Activated CD8-positive, alpha-beta T cell treated with anti-CD3 and anti-CD28 coated beads for 36 hours (primary cell): ENCODE measurements around the gene ESYT2. TPM values are rescaled to one million over a fixed set of nuclear protein-coding genes. Genes with fewer than 3 reads are reported as not detected.

Experiments used
- ATAC-seq: fragments of 200-7000 bp; cut with Tn5 transposase; one replicate; pipeline ENCODE4 v1.10.0; 2021; ENCODE audit warnings: mild to moderate bottlenecking, moderate library complexity
- CTCF ChIA-PET: fragments of 350-600 bp; sonication (Branson Sonifier 250); formaldehyde crosslinking; loops from one replicate; lab custom pipeline; 2021; ENCODE audit warnings: antibody characterized with exemption; lab: Charles Lee
- POLR2A ChIA-PET: fragments of 350-600 bp; sonication (Branson Sonifier 250); formaldehyde crosslinking; loops from one replicate; lab custom pipeline; 2021; ENCODE audit warnings: antibody characterized with exemption; lab: Charles Lee
- DNase-seq: peaks from one replicate; pipeline ENCODE4 v3.0.0-alpha.2; 2020
- H3K27ac Mint-ChIP-seq: one replicate; pipeline ENCODE4 v1.8.0; 2021; ENCODE audit warnings: mild to moderate bottlenecking, mixed read lengths
- H3K27me3 Mint-ChIP-seq: one replicate; pipeline ENCODE4 v1.8.0; 2021; ENCODE audit warnings: mixed read lengths
- H3K36me3 Mint-ChIP-seq: one replicate; pipeline ENCODE4 v1.8.0; 2021; ENCODE audit warnings: low read depth, mixed read lengths
- H3K4me1 Mint-ChIP-seq: one replicate; pipeline ENCODE4 v1.8.0; 2021; ENCODE audit warnings: low read depth, mixed read lengths
- H3K4me3 Mint-ChIP-seq: one replicate; pipeline ENCODE4 v1.8.0; 2021; ENCODE audit warnings: mild to moderate bottlenecking, moderate library complexity, mixed read lengths
- H3K9me3 Mint-ChIP-seq: one replicate; pipeline ENCODE4 v1.8.0; 2021; ENCODE audit warnings: mixed read lengths
- CTCF ChIP-seq: fragments of 200-600 bp; IDR thresholded peaks from one replicate; pipeline ENCODE4 v1.8.0; 2022; ENCODE audit warnings: antibody characterized with exemption, mild to moderate bottlenecking
- intact Hi-C: fragments of 100-400 bp; cut with micrococcal nuclease; formaldehyde crosslinking; loops from one replicate; pipeline ENCODE4 v1.10.0; 2022
- total RNA-seq, 2 experiments: library from RNA; stranded (reverse); gene quantifications; one replicate each; pipeline ENCODE4 v1.2.3, GENCODE V29; 2021

ESYT2 gene
- total RNA-seq, 2 experiments from 2014 or later, result 55.5 to 56.6 TPM

DNA sequence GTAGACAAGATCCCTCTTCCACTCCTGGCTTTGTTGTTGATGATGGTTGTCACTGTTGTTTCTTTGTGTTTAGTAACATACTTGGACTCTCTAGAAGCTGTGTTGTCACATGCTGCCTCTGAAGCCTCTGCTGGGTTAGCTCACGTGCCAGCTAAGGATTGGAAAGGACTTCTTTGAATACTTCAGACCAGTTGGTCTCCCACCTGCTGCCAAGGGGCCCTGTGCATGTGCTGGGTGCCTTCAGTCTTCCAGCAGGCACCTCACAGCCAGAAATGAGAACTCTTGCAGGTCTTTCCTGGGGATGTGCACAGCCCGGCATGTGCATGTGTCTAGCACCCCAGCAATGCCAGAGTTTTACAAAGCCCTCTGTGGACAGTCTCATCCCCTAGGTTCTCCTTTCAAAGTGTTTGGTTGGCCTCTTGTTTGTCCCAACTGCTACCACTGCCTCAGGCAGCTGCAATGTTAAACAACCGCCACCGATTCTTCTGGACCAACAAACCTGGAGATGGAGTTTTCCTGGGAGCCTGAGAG lies 103.0 kb downstream of the ESYT2 start:
- H3K4me1 Mint-ChIP-seq, result peaks cover 4% of the 10 kb centered on the region
- DNase-seq, result no peak
- POLR2A ChIA-PET, result interaction anchor here (0.6 kb wide), 1 partner anchor 77 kb away, joined by 4 read pairs; no protein-coding TSS in a partner anchor
- intact Hi-C loops, result no loop called here
- no peak overlapping the region for H3K4me3 Mint-ChIP-seq
- H3K27me3 Mint-ChIP-seq, result no peaks in the 10 kb centered on the region
- ATAC-seq, result no peak
- TF ChIP-seq CTCF, result no peak
- no peak overlapping the region for H3K27ac Mint-ChIP-seq
- H3K36me3 Mint-ChIP-seq, result peaks cover 7% of the 10 kb centered on the region
- CTCF ChIA-PET, result no interaction called here
- no peaks in the 10 kb centered on the region for H3K9me3 Mint-ChIP-seq

DNA sequence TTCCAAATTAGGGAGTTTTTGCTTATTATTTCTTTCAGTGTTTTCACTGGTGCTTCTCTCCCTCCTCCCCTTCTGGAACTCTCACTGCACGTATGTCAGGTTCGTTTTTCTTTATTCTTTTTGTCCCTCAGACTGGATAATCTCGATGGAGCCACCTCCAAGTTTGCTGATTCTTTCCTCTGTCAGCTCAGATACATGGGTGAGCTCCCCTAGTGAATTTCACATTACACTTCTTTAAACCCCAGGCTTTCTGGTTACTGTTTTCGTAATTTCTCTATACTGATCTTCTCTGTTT lies 103.9 kb downstream of the ESYT2 start:
- H3K36me3 Mint-ChIP-seq, result peaks cover 7% of the 10 kb centered on the region
- no peak overlapping the region for H3K27ac Mint-ChIP-seq
- DNase-seq (no peak), ATAC-seq (no peak)
- ChIA-PET CTCF (no interaction called here), POLR2A (no interaction called here)
- intact Hi-C loops, result no loop called here
- H3K27me3 Mint-ChIP-seq, result no peaks in the 10 kb centered on the region
- H3K4me1 Mint-ChIP-seq, result peaks cover 4% of the 10 kb centered on the region
- TF ChIP-seq CTCF, result no peak
- H3K9me3 Mint-ChIP-seq, result no peaks in the 10 kb centered on the region
- no peak overlapping the region for H3K4me3 Mint-ChIP-seq

DNA sequence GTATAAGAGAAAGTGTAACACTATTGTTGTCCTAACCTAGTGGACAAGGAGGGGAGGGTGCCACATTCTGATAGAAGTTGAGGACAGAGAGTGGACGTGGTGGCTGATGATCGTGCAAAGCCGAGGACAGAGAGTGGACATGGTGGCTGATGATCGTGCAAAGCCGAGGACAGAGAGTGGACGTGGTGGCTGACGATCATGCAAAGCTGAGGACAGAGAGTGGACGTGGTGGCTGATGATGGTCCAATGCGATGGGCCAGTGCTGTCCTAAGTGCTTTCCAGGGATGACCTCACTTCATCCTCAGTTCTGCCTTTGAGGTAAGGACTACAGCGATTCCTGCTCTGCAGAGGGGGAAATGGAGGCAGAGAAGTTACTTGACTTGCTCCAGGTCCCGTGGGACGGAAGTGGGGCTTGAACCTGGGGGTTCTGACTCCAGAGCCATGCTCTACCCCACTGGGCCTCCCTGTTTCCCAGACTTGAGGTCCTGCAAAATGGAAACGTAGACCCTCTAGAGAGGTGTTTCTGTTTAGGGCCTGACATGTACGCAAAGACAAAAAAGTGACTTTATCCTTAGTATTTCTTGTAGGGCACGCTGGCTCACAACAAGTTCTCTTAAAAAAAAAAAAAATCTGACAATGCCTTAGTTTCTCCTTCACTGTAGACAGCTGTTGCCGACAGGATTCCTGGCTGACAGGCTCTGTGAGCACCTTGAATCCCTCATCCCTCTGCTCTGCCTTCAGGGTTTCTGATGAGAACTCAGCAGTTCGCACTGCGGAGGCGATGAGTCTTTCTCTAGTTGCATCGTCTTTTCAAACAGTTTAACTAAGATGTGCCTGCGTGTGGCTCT lies 104.4 kb downstream of the ESYT2 start:
- Mint-ChIP-seq H3K4me1 (peaks cover 4% of the 10 kb centered on the region), H3K27me3 (no peaks in the 10 kb centered on the region), H3K36me3 (peaks cover 3% of the 10 kb centered on the region), H3K9me3 (no peaks in the 10 kb centered on the region), H3K4me3 (no peak overlapping the region), H3K27ac (no peak overlapping the region)
- CTCF ChIA-PET, result no interaction called here
- intact Hi-C loops, result no loop called here
- POLR2A ChIA-PET, result no interaction called here
- DNase-seq (no peak), ATAC-seq (no peak)
- TF ChIP-seq CTCF, result no peak

- no peaks in the 10 kb centered on the region for H3K9me3 Mint-ChIP-seq
- no peak overlapping the region for H3K27ac Mint-ChIP-seq
- ChIA-PET POLR2A (no interaction called here), CTCF (no interaction called here)
- peaks cover 2% of the 10 kb centered on the region for H3K4me1 Mint-ChIP-seq
- no peak overlapping the region for H3K4me3 Mint-ChIP-seq
- no peaks in the 10 kb centered on the region for H3K27me3 Mint-ChIP-seq
- DNase-seq, result no peak
- ATAC-seq, result no peak
- intact Hi-C loops, result no loop called here
- no peaks in the 10 kb centered on the region for H3K36me3 Mint-ChIP-seq
- no peak for TF ChIP-seq CTCF
These were observed 105.5 kb downstream of the ESYT2 start for GRCh38 chr7:158723714-158724385.

DNA sequence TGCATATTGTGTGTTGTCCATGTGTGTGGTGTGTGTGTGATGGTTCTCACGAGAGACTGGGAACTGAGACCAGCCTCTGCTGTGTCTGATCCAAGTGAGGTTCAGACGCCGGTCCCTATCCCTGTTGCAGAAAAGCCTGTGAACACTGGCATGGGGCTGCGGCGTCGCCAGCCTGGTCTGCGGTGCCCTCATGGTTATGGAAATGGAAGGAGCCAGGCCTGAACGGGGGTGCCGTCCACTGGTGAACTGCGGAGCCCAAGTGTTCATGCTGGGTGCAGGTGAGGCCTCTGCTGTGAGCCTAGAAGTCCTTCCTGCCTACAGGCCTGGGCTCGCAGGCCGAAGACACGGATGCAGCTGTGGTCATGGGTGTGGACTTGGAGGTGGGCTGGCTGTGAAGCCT lies 106.0 kb downstream of the ESYT2 start:
- CTCF ChIA-PET, result no interaction called here
- Mint-ChIP-seq H3K4me1 (no peaks in the 10 kb centered on the region), H3K36me3 (no peaks in the 10 kb centered on the region), H3K9me3 (no peaks in the 10 kb centered on the region), H3K27ac (no peak overlapping the region), H3K27me3 (no peaks in the 10 kb centered on the region), H3K4me3 (no peak overlapping the region)
- no peak for DNase-seq
- no peak for ATAC-seq
- POLR2A ChIA-PET, result no interaction called here
- TF ChIP-seq CTCF, result no peak
- intact Hi-C loops, result no loop called here
